NCI-H187 (cell line): ENCODE measurements around the gene TDRD9.
"Not testable (repeated sequence)": the region's sequence is repeated elsewhere in the genome, so short reads cannot be mapped to it uniquely, and the experiment has no call there.

ENCODE experiments used
- DNase-seq, 2 experiments: peaks; one replicate each; lab custom pipeline; 2025; lab: John Stamatoyannopoulos, UW

Gene TDRD9

DNA sequence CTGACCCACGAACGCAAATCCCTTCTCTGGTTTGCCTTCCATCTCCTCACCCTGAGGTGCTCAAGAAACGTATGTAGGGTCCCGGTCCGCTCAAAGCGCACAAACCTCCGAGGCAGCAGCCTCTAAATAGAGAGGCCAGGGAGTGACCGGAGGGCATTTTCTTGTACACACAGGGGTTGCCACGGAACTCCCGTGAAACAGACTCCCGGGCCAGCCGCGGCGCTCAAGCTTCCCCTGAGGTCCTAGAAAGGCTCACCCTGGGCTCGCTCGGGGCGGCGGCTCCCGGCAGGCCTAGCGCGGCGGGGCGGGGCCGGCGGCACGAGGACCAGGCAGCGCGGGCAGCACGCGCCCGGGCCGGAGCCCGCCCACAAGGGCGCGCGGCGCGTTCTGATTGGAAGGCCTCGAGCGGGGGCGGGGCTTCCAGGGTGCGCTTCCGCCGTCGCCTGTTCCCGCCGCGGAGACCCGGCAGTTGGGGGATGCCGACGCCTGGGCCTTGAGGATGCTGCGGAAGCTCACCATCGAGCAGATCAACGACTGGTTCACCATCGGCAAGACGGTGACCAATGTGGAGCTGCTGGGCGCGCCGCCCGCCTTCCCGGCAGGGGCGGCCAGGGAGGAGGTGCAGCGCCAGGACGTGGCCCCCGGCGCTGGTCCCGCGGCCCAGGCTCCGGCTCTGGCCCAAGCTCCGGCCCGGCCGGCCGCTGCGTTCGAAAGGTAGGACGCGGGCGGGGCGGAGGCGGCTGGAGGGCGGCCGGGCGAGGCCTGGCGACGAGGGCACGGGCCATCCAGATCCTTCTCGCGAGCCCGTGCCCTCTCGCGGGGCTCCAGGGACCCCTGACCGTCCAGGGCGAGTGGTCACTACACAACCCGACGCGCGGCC lies at the start of gene TDRD9:
Gene TDRD9, plus strand, starts transcription at position 446 of the 880 bp plus-strand sequence. Its CDS starts 54 bp downstream, at position 500.
- DNase-seq, result no peak

GRCh38 chr14:103879118-103879569 lies 49.1 kb upstream of the TDRD9 start:
- DNase-seq, result no peak

GRCh38 chr14:103879570-103880347 lies 48.5 kb upstream of the TDRD9 start:
- DNase-seq, result no peak

DNA sequence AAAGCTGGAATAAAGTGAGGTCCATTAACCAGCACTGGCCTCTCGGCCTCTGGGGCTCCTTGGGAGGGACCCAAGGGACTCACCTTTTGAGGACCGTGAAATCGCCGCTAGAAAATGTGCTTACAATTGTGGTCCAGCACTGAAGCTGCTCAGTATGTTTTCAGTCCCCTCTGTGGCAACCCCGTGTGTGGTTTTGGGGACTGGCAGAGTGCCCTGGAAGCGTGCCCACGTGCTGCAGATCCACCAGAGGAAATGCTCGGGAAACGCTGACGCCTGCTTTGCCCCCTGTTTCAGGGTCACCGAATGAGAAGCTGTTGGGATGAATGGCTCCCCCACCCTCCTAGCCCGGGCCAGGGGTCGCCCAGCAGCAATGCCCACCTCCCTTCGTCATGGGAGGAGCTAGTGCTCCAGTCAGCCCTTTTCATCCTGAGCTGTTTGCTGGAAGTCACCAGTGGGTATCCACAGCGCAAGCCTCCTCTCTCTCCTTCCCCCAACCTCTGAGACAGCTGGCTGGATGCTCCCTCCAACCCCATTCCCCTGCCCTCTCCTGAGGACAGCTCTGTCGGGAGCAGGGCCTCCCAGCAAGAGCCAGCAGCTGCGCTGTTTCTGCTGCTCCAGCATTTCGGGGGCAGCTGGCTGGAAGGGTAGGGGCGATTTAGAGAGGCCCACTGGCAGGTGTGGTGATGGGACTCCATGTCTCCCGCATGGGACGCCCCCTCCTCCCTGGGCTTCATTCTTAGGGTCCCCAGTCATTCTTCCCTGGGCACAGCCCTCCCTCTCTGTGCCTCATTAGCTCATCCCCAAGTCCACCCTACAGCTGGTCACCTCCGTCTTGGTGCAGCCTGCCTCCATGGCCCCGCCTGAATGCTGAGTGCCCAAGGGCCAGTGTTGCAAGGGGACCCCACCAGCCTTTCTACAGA lies 47.6 kb upstream of the TDRD9 start:
- DNase-seq, result no peak

- no peak for DNase-seq
Observed at GRCh38 chr14:103881268-103882201, 46.7 kb upstream of the TDRD9 start.

DNA sequence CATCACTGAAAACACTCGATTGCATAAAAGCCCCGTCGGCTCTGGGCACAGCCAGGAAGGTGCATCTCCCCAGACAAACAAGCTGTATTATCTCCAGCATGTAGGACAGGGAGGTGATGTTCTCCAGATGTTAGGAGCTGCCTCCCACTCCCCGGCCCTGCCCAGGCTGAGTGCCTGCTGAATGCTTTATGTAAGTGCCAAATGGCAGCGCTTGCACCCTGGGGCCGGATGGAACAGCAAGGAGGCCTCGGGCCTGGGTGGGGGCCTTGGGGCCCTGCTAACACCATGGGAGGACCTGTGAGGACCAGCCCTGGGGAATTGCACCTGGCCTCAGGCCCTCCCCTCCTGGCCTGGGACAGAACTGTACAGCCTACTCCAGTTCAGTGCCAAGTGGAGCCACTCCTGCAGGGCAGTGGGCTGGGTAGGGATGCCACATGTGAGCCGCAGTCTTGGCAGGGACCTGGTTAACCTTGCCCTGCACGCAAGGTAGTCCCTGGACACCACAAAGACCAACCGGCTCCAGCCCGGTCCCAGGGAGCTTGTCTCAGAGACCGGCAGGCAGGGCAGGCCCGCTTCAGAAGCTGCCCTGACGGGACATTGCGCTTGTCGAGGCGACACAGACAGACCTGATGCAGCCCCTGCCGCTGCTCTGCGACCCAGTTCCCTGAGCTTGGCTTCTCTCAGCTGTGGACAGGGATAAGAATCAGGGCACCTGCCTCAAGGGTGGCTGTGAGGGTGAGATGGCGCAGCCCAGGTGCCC lies 45.6 kb upstream of the TDRD9 start:
- no peak for DNase-seq

- DNase-seq, result no peak
Observed at GRCh38 chr14:103883263-103883523, 45.1 kb upstream of the TDRD9 start.

DNA sequence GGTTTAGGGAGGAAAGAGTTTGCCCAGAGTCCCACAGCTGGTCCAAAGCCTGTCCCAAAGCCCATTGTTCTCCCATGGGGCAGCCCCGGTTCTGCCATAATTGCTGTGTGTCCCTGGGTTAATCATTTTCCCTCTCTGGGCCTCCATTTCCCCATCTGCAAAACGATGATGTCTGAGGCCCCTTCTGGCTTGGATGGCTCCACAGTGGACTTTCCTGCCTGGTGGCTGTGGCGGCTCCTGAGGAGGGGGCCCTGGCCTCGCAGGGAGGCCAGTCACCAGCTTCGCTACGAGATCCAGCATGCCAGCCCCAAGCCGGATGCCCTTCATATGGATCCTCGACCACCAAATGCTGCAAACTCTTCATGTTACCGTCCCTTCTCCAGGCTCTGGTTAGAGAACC lies 43.4 kb upstream of the TDRD9 start:
- DNase-seq, result no peak

- no peak for DNase-seq
Observed at GRCh38 chr14:103885509-103885932, 42.7 kb upstream of the TDRD9 start.

DNA sequence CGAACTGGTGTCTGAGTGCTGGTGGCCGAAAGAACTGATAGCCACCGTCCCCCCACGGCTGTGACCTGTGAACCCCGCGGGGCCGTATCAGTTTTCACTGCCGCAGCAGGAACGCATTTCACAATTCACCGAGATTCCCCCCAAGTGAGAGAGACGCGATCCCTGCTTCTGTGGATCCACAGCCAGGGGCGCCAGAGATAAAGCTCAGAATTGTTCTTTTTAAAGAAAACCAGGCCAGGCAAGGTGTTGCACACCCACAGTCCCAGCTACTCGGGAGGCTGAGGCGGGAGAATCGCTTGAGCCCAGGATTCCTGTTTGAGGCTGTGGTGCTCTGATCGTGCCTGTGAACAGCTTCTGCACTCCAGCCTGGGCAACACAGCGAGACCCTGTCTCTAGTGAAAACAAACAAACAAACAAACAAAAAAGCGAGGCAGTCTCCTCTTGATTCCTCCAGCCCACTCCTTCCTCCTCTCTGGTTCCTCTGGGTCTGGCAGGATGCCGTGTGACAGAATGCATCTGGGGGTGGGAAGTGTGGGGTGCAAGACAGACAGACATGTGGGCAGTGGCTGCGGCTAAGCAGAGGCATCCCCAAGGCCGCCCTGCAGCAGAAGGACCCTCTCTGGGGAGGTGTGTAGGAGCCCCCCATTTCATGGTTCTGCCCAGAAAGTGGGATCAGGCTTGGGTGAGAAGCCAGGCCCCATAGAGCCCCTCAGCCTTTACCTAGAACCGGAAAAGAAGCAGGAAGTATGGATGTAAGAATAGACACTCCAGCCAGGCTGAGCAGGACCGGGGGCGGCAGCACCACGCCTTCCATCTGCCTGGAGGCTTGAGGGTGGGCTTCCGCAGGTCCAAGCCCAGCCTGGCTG lies 41.7 kb upstream of the TDRD9 start:
- no peak for DNase-seq

DNA sequence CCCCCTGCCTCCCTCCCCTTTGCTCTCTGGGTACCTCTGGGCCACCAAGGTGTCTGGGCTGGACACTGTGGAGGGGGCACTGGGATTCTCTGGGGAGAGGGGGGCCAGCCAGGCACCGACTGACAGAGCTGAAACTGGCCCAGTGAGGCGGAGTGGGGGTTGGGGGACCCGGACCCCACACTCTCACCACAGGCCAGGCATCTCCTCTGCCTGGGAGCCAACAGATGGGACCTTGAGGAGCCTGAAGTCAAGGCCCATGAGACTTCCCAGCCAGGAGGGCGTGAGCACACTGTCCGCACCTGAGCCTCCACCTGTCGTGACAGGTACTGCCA lies 41.1 kb upstream of the TDRD9 start:
- no peak for DNase-seq

- DNase-seq, result no peak
Observed at GRCh38 chr14:103887557-103888115, 40.6 kb upstream of the TDRD9 start.

- not testable (repeated sequence) for DNase-seq
Observed at GRCh38 chr14:103889002-103889312, 39.3 kb upstream of the TDRD9 start.

DNA sequence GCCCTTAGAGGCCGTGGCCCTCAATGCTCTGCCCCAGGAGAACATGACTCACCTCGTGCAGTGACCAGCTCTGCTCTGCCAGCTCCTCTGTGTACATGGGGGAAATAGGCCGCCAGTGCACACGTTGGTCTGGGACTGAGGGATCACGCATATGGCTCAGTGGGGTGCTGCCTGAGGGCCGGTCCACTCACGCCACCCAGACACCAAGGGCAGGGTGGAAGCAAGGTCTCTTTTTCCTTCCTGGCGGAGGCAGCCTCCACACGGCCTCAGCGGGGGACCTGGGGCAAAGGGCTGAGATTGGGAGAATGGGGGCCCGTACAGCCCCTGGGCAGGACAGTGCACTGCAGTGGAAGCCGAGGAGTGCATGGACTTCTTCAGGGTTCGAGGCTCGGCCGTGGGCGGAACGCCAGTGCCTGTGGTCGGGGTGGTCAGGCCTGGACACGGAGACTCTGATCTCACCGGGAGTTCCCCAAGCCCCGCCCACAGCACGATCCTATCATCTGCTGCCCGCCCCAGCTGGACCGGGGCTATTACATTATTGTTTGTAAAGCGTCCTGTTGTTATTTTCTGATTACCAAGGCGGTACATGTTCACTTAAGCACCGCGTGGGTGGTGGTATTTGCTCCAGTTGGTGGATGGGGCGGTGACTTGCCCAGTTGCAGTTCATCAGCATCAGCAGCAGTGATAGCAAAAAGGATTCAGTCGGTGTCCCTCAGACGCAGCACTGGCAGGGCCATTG lies 38.8 kb upstream of the TDRD9 start:
- no peak for DNase-seq

GRCh38 chr14:103890052-103890371 lies 38.2 kb upstream of the TDRD9 start:
- DNase-seq, result no peak

DNA sequence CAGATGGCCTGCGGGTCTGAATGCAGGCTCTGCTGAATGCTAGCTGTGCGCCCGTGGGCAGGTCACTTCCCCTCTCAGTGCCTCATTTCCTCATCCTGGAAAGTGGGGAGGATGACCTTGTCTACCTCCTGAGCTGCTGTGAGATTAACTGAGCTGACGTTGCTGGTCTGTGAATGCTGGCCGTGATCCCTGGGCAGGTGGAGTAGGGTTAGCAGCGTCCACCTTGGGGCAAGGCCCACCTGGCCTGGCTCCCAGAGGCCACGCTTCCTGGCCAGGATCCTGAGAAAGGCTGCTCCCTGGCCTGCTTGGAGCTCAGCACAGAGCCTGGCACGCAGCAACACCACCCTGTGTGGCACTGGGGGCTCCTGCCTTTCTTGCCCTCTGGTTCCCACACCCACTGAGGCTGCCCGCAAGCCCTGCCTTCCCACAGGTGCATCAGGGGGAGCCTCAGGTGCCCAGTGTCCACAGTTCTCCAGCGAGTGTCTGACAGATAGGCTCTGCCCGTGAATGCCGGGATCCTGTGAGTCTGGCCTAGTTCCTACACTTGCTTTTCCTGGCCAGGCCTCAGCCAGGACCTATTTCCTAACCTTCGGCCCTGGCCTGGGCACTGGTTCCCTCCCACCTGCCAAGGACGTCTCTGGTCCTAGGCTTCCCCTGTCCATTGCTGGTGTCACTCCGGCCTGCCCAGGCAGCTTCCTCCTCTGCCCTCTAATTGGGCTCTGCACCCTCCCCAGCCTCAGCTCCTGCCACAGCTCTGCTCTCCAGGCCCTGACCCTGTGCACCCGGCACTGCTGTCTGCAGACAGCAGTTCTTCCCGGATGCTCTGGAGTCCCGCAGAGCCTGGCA lies 37.2 kb upstream of the TDRD9 start:
- DNase-seq, result no peak

GRCh38 chr14:103891667-103892215 lies 36.5 kb upstream of the TDRD9 start:
- no peak for DNase-seq

DNA sequence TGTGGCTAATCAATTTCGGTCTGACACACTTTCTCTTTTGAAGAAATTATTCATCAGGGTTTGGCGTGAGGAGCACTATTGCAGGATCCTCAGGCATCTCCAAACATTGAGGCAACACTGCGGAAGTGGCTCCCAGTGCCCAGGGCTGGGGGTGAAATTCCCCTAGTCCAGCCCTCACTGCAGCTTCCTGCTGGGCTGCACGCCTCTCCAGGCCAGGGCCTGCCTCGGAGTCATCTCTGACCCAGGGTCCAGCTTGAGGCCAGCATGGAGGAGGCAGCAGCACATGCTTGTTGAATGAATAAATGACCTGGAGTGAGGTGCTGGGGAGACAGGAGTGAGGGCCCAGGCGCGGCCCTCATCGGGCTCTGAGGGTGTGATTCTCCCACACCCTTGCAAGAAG lies 36.0 kb upstream of the TDRD9 start:
- no peak for DNase-seq
